ENCODE results near the gene SLC22A8. TPM values are rescaled to one million over a fixed set of nuclear protein-coding genes. Genes with fewer than 3 reads are reported as not detected.

The SLC22A8 gene
- total RNA-seq, 1 donor from 2014 or later = not detected

- no peak overlapping the region for H3K9ac ChIP-seq (ENCODE audit: low read length)
- H3K36me3 Mint-ChIP-seq (ENCODE audit: low read depth, unreplicated experiment) = no peaks in the 10 kb centered on the region
- TF ChIP-seq EZH2 (IDR thresholded peaks at IDR 0.05; ENCODE audit: insufficient read depth, low read length) = no peak
- TF ChIP-seq, protein P1, sequence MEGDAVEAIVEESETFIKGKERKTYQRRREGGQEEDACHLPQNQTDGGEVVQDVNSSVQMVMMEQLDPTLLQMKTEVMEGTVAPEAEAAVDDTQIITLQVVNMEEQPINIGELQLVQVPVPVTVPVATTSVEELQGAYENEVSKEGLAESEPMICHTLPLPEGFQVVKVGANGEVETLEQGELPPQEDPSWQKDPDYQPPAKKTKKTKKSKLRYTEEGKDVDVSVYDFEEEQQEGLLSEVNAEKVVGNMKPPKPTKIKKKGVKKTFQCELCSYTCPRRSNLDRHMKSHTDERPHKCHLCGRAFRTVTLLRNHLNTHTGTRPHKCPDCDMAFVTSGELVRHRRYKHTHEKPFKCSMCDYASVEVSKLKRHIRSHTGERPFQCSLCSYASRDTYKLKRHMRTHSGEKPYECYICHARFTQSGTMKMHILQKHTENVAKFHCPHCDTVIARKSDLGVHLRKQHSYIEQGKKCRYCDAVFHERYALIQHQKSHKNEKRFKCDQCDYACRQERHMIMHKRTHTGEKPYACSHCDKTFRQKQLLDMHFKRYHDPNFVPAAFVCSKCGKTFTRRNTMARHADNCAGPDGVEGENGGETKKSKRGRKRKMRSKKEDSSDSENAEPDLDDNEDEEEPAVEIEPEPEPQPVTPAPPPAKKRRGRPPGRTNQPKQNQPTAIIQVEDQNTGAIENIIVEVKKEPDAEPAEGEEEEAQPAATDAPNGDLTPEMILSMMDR (IDR thresholded peaks at IDR 0.05; ENCODE audit: insufficient read depth, low read depth, low read length) = no peak
- no peak for DNase-seq (ENCODE audit: low read depth)
- no peak overlapping the region for H2AFZ ChIP-seq (ENCODE audit: low read depth, low read length)
- no peak overlapping the region for H3K4me3 ChIP-seq (ENCODE audit: insufficient read depth, low read depth, low read length)
- H3K27ac Mint-ChIP-seq (ENCODE audit: unreplicated experiment) = no peak overlapping the region
- H4K20me1 ChIP-seq (ENCODE audit: insufficient read depth, low read length) = no peaks in the 10 kb centered on the region
- peaks cover 37% of the 10 kb centered on the region for H3K27me3 Mint-ChIP-seq (ENCODE audit: low read depth, unreplicated experiment)
- H3K4me1 ChIP-seq (ENCODE audit: insufficient read depth, low read length) = no peaks in the 10 kb centered on the region
- H3K27ac ChIP-seq (ENCODE audit: low read depth, low read length) = no peak overlapping the region
- H3K4me2 ChIP-seq (ENCODE audit: low read length) = no peak overlapping the region
- H3K36me3 ChIP-seq (ENCODE audit: insufficient read depth, low read length) = no peaks in the 10 kb centered on the region
- no peak overlapping the region for H3K4me3 Mint-ChIP-seq (ENCODE audit: unreplicated experiment)
- no peak for FAIRE-seq
- no peaks in the 10 kb centered on the region for H3K4me1 Mint-ChIP-seq (ENCODE audit: low read depth, unreplicated experiment)
- H3K27me3 ChIP-seq (ENCODE audit: insufficient read depth, low read length) = peaks cover 4% of the 10 kb centered on the region
- peaks cover 6% of the 10 kb centered on the region for H3K9me3 Mint-ChIP-seq (ENCODE audit: unreplicated experiment)
- no peaks in the 10 kb centered on the region for H3K79me2 ChIP-seq (ENCODE audit: insufficient read depth, low read length)
- H3K9me3 ChIP-seq (ENCODE audit: insufficient read depth, low read depth, low read length) = no peaks in the 10 kb centered on the region
Measured at GRCh38 chr11:63001456-63001855, 14.2 kb downstream of the SLC22A8 start.

- no peak overlapping the region for H3K27ac ChIP-seq (ENCODE audit: low read depth, low read length)
- Mint-ChIP-seq H3K27me3 (ENCODE audit: low read depth, unreplicated experiment) (peaks cover 41% of the 10 kb centered on the region), H3K36me3 (ENCODE audit: low read depth, unreplicated experiment) (no peaks in the 10 kb centered on the region), H3K27ac (ENCODE audit: unreplicated experiment) (no peak overlapping the region), H3K4me1 (ENCODE audit: low read depth, unreplicated experiment) (no peaks in the 10 kb centered on the region), H3K4me3 (ENCODE audit: unreplicated experiment) (no peak overlapping the region), H3K9me3 (ENCODE audit: unreplicated experiment) (peaks cover 10% of the 10 kb centered on the region)
- no peaks in the 10 kb centered on the region for H3K79me2 ChIP-seq (ENCODE audit: insufficient read depth, low read length)
- H3K36me3 ChIP-seq (ENCODE audit: insufficient read depth, low read length) = no peaks in the 10 kb centered on the region
- no peak for TF ChIP-seq EZH2 (IDR thresholded peaks at IDR 0.05; ENCODE audit: insufficient read depth, low read length)
- TF ChIP-seq, protein P1 (IDR thresholded peaks at IDR 0.05; ENCODE audit: insufficient read depth, low read depth, low read length) = no peak
- H3K4me2 ChIP-seq (ENCODE audit: low read length) = no peak overlapping the region
- no peak overlapping the region for H2AFZ ChIP-seq (ENCODE audit: low read depth, low read length)
- H3K4me1 ChIP-seq (ENCODE audit: insufficient read depth, low read length) = no peaks in the 10 kb centered on the region
- no peak for FAIRE-seq
- no peaks in the 10 kb centered on the region for H3K9me3 ChIP-seq (ENCODE audit: insufficient read depth, low read depth, low read length)
- no peak for DNase-seq (ENCODE audit: low read depth)
- no peak overlapping the region for H3K9ac ChIP-seq (ENCODE audit: low read length)
- peaks cover 2% of the 10 kb centered on the region for H3K27me3 ChIP-seq (ENCODE audit: insufficient read depth, low read length)
- H4K20me1 ChIP-seq (ENCODE audit: insufficient read depth, low read length) = no peaks in the 10 kb centered on the region
- H3K4me3 ChIP-seq (ENCODE audit: insufficient read depth, low read depth, low read length) = no peak overlapping the region
Measured at GRCh38 chr11:62999649-63000048, 16.0 kb downstream of the SLC22A8 start.

DNA sequence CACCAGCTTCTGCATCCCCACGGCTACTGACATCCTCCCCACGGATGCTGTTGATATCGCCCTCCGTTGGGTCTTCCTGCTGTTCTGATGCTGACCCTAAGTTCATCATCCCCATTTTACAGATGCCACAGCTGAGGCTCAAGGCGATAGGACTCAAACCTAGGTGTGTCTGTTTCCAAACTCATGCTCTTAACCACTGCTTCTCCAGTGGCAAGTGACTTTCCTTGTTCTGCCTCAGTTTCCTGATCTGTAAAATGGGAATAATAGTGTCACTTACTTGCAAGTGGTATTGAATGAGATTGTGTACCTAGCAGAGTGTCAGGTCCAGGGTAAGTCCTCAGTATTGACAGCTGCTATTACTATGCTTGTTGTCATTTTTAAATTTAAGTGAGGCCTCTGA is 16.5 kb downstream of the SLC22A8 start:
- H4K20me1 ChIP-seq (ENCODE audit: insufficient read depth, low read length) = no peaks in the 10 kb centered on the region
- no peaks in the 10 kb centered on the region for H3K4me1 ChIP-seq (ENCODE audit: insufficient read depth, low read length)
- no peaks in the 10 kb centered on the region for H3K9me3 ChIP-seq (ENCODE audit: insufficient read depth, low read depth, low read length)
- no peak for DNase-seq (ENCODE audit: low read depth)
- Mint-ChIP-seq H3K36me3 (ENCODE audit: low read depth, unreplicated experiment) (no peaks in the 10 kb centered on the region), H3K27ac (ENCODE audit: unreplicated experiment) (no peak overlapping the region), H3K4me3 (ENCODE audit: unreplicated experiment) (peak overlapping the region; percentile 50), H3K4me1 (ENCODE audit: low read depth, unreplicated experiment) (no peaks in the 10 kb centered on the region), H3K9me3 (ENCODE audit: unreplicated experiment) (peaks cover 10% of the 10 kb centered on the region), H3K27me3 (ENCODE audit: low read depth, unreplicated experiment) (peaks cover 45% of the 10 kb centered on the region)
- H3K9ac ChIP-seq (ENCODE audit: low read length) = no peak overlapping the region
- H3K36me3 ChIP-seq (ENCODE audit: insufficient read depth, low read length) = no peaks in the 10 kb centered on the region
- H2AFZ ChIP-seq (ENCODE audit: low read depth, low read length) = no peak overlapping the region
- no peaks in the 10 kb centered on the region for H3K79me2 ChIP-seq (ENCODE audit: insufficient read depth, low read length)
- peaks cover 1% of the 10 kb centered on the region for H3K27me3 ChIP-seq (ENCODE audit: insufficient read depth, low read length)
- no peak overlapping the region for H3K4me3 ChIP-seq (ENCODE audit: insufficient read depth, low read depth, low read length)
- TF ChIP-seq, protein P1 (IDR thresholded peaks at IDR 0.05; ENCODE audit: insufficient read depth, low read depth, low read length) = no peak
- TF ChIP-seq EZH2 (IDR thresholded peaks at IDR 0.05; ENCODE audit: insufficient read depth, low read length) = no peak
- H3K4me2 ChIP-seq (ENCODE audit: low read length) = no peak overlapping the region
- FAIRE-seq = no peak
- no peak overlapping the region for H3K27ac ChIP-seq (ENCODE audit: low read depth, low read length)

All from astrocyte (in vitro differentiated cells and primary cell).